SU-DHL-6 (cell line): ENCODE data around the gene TGFBRAP1.

Experiments used
- H2AFZ ChIP-seq: fragments of 200-600 bp; sonication (generic); 2 replicates; pipeline ENCODE4 v1.6.1; 2014; ENCODE audit warnings: low read depth, mild to moderate bottlenecking, moderate library complexity, mixed read lengths, antibody characterized with exemption, low read length; ENCODE audit not compliant: severe bottlenecking
- H3F3A ChIP-seq: fragments of 200-600 bp; shearing (Covaris generic); 2 replicates; pipeline ENCODE4 v1.6.0; 2016; ENCODE audit warnings: antibody characterized with exemption, mild to moderate bottlenecking; ENCODE audit not compliant: insufficient read depth
- H3K27ac ChIP-seq: fragments of 200-600 bp; sonication (generic); 2 replicates; pipeline ENCODE4 v1.5.1; 2016; ENCODE audit warnings: low read depth, mild to moderate bottlenecking, low read length, moderate library complexity, mixed read lengths
- H3K27me3 ChIP-seq: fragments of 200-600 bp; sonication (generic), shearing (Covaris generic); 2 replicates; pipeline ENCODE4 v1.6.0; 2014; ENCODE audit warnings: mild to moderate bottlenecking, low read length
- H3K36me3 ChIP-seq: fragments of 200-600 bp; sonication (generic); 2 replicates; pipeline ENCODE4 v1.6.1; 2014; ENCODE audit warnings: mild to moderate bottlenecking, low read length, mixed read lengths
- H3K4me2 ChIP-seq: fragments of 300-600, 200-600 bp; shearing (Covaris generic), sonication (generic); 2 replicates; pipeline ENCODE4 v1.6.0; 2014; ENCODE audit warnings: low read length, low read depth, mild to moderate bottlenecking; ENCODE audit not compliant: poor library complexity, severe bottlenecking
- H3K4me3 ChIP-seq: fragments of 200-600 bp; sonication (generic); 2 replicates; pipeline ENCODE4 v1.5.1; 2014; ENCODE audit warnings: antibody characterized with exemption, low read length, mild to moderate bottlenecking, mixed read lengths; ENCODE audit not compliant: insufficient read depth, poor library complexity, severe bottlenecking
- H3K79me2 ChIP-seq: fragments of 200-600 bp; sonication (generic); 2 replicates; pipeline ENCODE4 v1.6.1; 2014; ENCODE audit warnings: mild to moderate bottlenecking, low read length, moderate library complexity; ENCODE audit not compliant: insufficient read depth
- H3K9ac ChIP-seq: fragments of 200-600 bp; sonication (generic); 2 replicates; pipeline ENCODE4 v1.7.0; 2014; ENCODE audit warnings: mild to moderate bottlenecking, low read length
- H3K9me2 ChIP-seq: fragments of 200-600 bp; sonication (generic); replicated peaks from 2 replicates; pipeline ENCODE4 v1.6.1; 2014; ENCODE audit warnings: low read length; ENCODE audit not compliant: insufficient read depth
- H3K9me3 ChIP-seq: fragments of 200-600 bp; sonication (generic); 2 replicates; pipeline ENCODE4 v1.6.1; 2014; ENCODE audit warnings: low read length, mixed read lengths; ENCODE audit not compliant: insufficient read depth
- H4K20me1 ChIP-seq: fragments of 200-600 bp; sonication (generic); 2 replicates; pipeline ENCODE4 v1.6.1; 2014; ENCODE audit warnings: low read depth, mild to moderate bottlenecking, antibody characterized with exemption, low read length, moderate library complexity, mixed read lengths
- EZH2phosphoT487 ChIP-seq: fragments of 200-600 bp; sonication (generic), shearing (Covaris generic); conservative IDR thresholded peaks from 2 replicates; pipeline ENCODE4 v1.6.1; 2018; ENCODE audit warnings: mild to moderate bottlenecking, antibody characterized with exemption, low read length, moderate library complexity, mixed read lengths
- TF ChIP-seq, protein P1 (sequence below): fragments of 200-600 bp; sonication (generic); IDR thresholded peaks from one replicate; pipeline ENCODE4 v1.5.1; 2017; ENCODE audit warnings: antibody characterized with exemption, mild to moderate bottlenecking, low read length, moderate library complexity; ENCODE audit not compliant: insufficient read depth, poor library complexity, severe bottlenecking

TGFBRAP1 gene

GRCh38 chr2:105242286-105242993, 87.1 kb downstream of the TGFBRAP1 start:
- Histone ChIP-seq H3K27ac (no peak overlapping the region), H3K27me3 (no peaks in the 10 kb centered on the region), H3K9me2 (no peaks in the 10 kb centered on the region), H3K9me3 (peaks cover 3% of the 10 kb centered on the region; the same call in 1 of the 2 replicates), H3F3A (no peaks in the 10 kb centered on the region), H2AFZ (no peak overlapping the region), H3K4me3 (no peak overlapping the region), H3K36me3 (no peaks in the 10 kb centered on the region), H3K4me2 (no peak overlapping the region), H4K20me1 (no peaks in the 10 kb centered on the region), H3K79me2 (no peaks in the 10 kb centered on the region), H3K9ac (no peak overlapping the region)
- TF ChIP-seq, protein P1, sequence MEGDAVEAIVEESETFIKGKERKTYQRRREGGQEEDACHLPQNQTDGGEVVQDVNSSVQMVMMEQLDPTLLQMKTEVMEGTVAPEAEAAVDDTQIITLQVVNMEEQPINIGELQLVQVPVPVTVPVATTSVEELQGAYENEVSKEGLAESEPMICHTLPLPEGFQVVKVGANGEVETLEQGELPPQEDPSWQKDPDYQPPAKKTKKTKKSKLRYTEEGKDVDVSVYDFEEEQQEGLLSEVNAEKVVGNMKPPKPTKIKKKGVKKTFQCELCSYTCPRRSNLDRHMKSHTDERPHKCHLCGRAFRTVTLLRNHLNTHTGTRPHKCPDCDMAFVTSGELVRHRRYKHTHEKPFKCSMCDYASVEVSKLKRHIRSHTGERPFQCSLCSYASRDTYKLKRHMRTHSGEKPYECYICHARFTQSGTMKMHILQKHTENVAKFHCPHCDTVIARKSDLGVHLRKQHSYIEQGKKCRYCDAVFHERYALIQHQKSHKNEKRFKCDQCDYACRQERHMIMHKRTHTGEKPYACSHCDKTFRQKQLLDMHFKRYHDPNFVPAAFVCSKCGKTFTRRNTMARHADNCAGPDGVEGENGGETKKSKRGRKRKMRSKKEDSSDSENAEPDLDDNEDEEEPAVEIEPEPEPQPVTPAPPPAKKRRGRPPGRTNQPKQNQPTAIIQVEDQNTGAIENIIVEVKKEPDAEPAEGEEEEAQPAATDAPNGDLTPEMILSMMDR = no peak
- no peak for TF ChIP-seq EZH2phosphoT487

GRCh38 chr2:105241443-105241842, 88.1 kb downstream of the TGFBRAP1 start, which contains the start of gene GPR45:
TSS of gene GPR45 (plus strand) at chr2:105241743. CDS start at chr2:105241859, 116 bp downstream.
- Histone ChIP-seq H3K9ac (no peak within 1 kb of the TSS), H3K79me2 (no peaks in the 10 kb centered on the region), H4K20me1 (no peaks in the 10 kb centered on the region), H3F3A (no peaks in the 10 kb centered on the region), H3K36me3 (no peaks in the 10 kb centered on the region), H3K9me3 (no peaks in the 10 kb centered on the region), H3K27ac (no peak within 1 kb of the TSS), H3K27me3 (no peaks in the 10 kb centered on the region), H3K4me2 (no peak within 1 kb of the TSS), H3K4me3 (no peak within 1 kb of the TSS), H3K9me2 (no peaks in the 10 kb centered on the region), H2AFZ (no peak within 1 kb of the TSS)
- TF ChIP-seq EZH2phosphoT487 = no peak
- TF ChIP-seq, protein P1 = no peak

GRCh38 chr2:105239924-105240323, 89.6 kb downstream of the TGFBRAP1 start:
- H2AFZ ChIP-seq = no peak overlapping the region
- no peak overlapping the region for H3K4me2 ChIP-seq
- H3K36me3 ChIP-seq = no peaks in the 10 kb centered on the region
- TF ChIP-seq, protein P1 = no peak
- no peak for TF ChIP-seq EZH2phosphoT487
- H3K9me2 ChIP-seq = no peaks in the 10 kb centered on the region
- no peak overlapping the region for H3K9ac ChIP-seq
- no peak overlapping the region for H3K4me3 ChIP-seq
- H3F3A ChIP-seq = no peaks in the 10 kb centered on the region
- no peaks in the 10 kb centered on the region for H3K27me3 ChIP-seq
- no peak overlapping the region for H3K27ac ChIP-seq
- no peaks in the 10 kb centered on the region for H3K9me3 ChIP-seq
- no peaks in the 10 kb centered on the region for H3K79me2 ChIP-seq
- H4K20me1 ChIP-seq = no peaks in the 10 kb centered on the region
